K562 (cell line): Measurements from ENCODE around the gene ZCCHC17. TPM values are rescaled to one million over a fixed set of nuclear protein-coding genes. Genes with fewer than 3 reads are reported as not detected.

Experiments
- AFF4 ChIP-seq: sonication (generic); formaldehyde crosslinking; IDR thresholded peaks from 2 replicates; pipeline ENCODE4 v1.8.0; 2023; ENCODE audit warnings: mild to moderate bottlenecking, missing genetic modification reagents
- BCOR ChIP-seq: fragments of 450-650 bp; IDR thresholded peaks from 2 replicates; pipeline ENCODE4 v1.6.1; 2016
- ETS1 ChIP-seq: conservative IDR thresholded peaks from 2 replicates; pipeline ENCODE4 v1.6.1; 2011; ENCODE audit warnings: low read depth, mild to moderate bottlenecking, low read length; ENCODE audit not compliant: control insufficient read depth
- FOXK1 ChIP-seq: sonication (generic); formaldehyde crosslinking; IDR thresholded peaks from 2 replicates; pipeline ENCODE4 v1.8.0; 2022; ENCODE audit warnings: missing genetic modification reagents, mild to moderate bottlenecking, borderline replicate concordance
- HMGXB4 ChIP-seq: sonication (generic); formaldehyde crosslinking; IDR thresholded peaks from 2 replicates; pipeline ENCODE4 v1.8.1; 2023; ENCODE audit warnings: mild to moderate bottlenecking, missing genetic modification reagents
- JUN ChIP-seq, 2 experiments: sonication (generic) in 1 of 2; formaldehyde crosslinking in 1 of 2; IDR thresholded peaks; 2 replicates each; pipeline versions ENCODE4 v1.6.1 to v1.8.0; 2012 to 2022; ENCODE audit warnings: borderline replicate concordance in 2 of 2, mild to moderate bottlenecking in 2 of 2, improper control_type of control experiment in 1 of 2, low read depth in 1 of 2, low read length in 1 of 2, missing genetic modification reagents in 1 of 2
- KDM5B ChIP-seq: fragments of 200-600 bp; sonication (generic); IDR thresholded peaks from 2 replicates; pipeline ENCODE4 v1.6.1; 2012; ENCODE audit warnings: low read depth, mild to moderate bottlenecking, moderate library complexity, low read length, control low read depth, inconsistent platforms; ENCODE audit not compliant: insufficient replicate concordance
- KLF10 ChIP-seq: fragments of 250-450 bp; sonication (Bioruptor Pico); IDR thresholded peaks from 2 replicates; pipeline ENCODE4 v1.6.1; 2021; ENCODE audit warnings: matching md5 sums
- MCM3 ChIP-seq: fragments of 450-650 bp; IDR thresholded peaks from 2 replicates; pipeline ENCODE4 v1.6.1; 2016
- MXD1 ChIP-seq: fragments of 250-450 bp; sonication (Bioruptor Pico); IDR thresholded peaks from 2 replicates; pipeline ENCODE4 v1.8.0; 2021; ENCODE audit warnings: borderline replicate concordance, mild to moderate bottlenecking, moderate library complexity; ENCODE audit not compliant: poor library complexity, severe bottlenecking
- NFRKB ChIP-seq: fragments of 450-650 bp; IDR thresholded peaks from 2 replicates; pipeline ENCODE4 v1.6.1; 2016; ENCODE audit warnings: low read depth
- RHOXF2B ChIP-seq: fragments of 250-450 bp; sonication (Bioruptor Pico); conservative IDR thresholded peaks from 2 replicates; pipeline ENCODE4 v1.5.1; 2021
- TARDBP ChIP-seq: fragments of 450-650 bp; IDR thresholded peaks from 2 replicates; pipeline ENCODE4 v1.6.1; 2016
- YY1 ChIP-seq, 3 experiments: IDR thresholded peaks; 2 replicates each; pipeline ENCODE4 v1.6.1; 2011; ENCODE audit warnings: low read length in 2 of 3, mild to moderate bottlenecking in 2 of 3, moderate library complexity in 2 of 3, borderline replicate concordance in 1 of 3, control low read depth in 1 of 3, low read depth in 1 of 3; ENCODE audit not compliant: insufficient read depth in 3 of 3, insufficient replicate concordance in 2 of 3, control insufficient read depth in 1 of 3, insufficient read length in 1 of 3; ENCODE audit errors: extremely low read depth in 1 of 3
- ZNF197 ChIP-seq: fragments of 200-800 bp; sonication (Bioruptor generic); IDR thresholded peaks from 2 replicates; pipeline ENCODE4 v1.6.1; 2016; ENCODE audit warnings: low read depth, missing genetic modification characterization, missing compliant biosample characterization
- ZNF354B ChIP-seq: fragments of 250-450 bp; sonication (Bioruptor Pico); IDR thresholded peaks from 2 replicates; pipeline ENCODE4 v1.4.0; 2020
- ZNF511 ChIP-seq: sonication (generic); formaldehyde crosslinking; IDR thresholded peaks from 2 replicates; pipeline ENCODE4 v1.8.0; 2022; ENCODE audit warnings: mild to moderate bottlenecking, missing genetic modification reagents
- polyA plus RNA-seq, 8 experiments: library from polyadenylated mRNA; depleted of rRNA in 4 of 8; stranded (reverse) in 5 of 8; unstranded in 3 of 8; fragments of >200 nt; fragmentation: Nextera tagmentation in 2 of 8; fragmentation: Illumina TruSeq in 1 of 8; extraction: Ambion mirVana in 2 of 8; extraction: Trizol in 1 of 8; gene quantifications; 2 replicates each; pipeline versions ENCODE4 v1.2.1 to v1.2.3, GENCODE V29; 2011 to 2014; ENCODE audit warnings: inconsistent platforms in 1 of 8, missing spikeins in 1 of 8
- total RNA-seq, 7 experiments: library from RNA; depleted of rRNA in 6 of 7; stranded (reverse); fragments of >200 nt in 6 of 7; fragmentation: Illumina TruSeq in 2 of 7; extraction: Trizol in 2 of 7; gene quantifications; 2 replicates each; pipeline versions ENCODE4 v1.2.1 to v1.2.3, GENCODE V29; 2011 to 2021; ENCODE audit warnings: low replicate concordance in 1 of 7

The ZCCHC17 gene
- total and polyA plus RNA-seq, 9 of the 15 experiments (the other 6 are each of a cell fraction or from before 2014, with no cell fraction given): 46.9 to 150 (median 74.7) TPM

- peak; percentile 79 to 94 (median 93) for TF ChIP-seq YY1 (IDR thresholded peaks at IDR 0.05; ENCODE audit: borderline replicate concordance in 1 of 3, control insufficient read depth in 1 of 3, extremely low read depth in 1 of 3, insufficient read depth in 3 of 3, insufficient read length in 1 of 3, insufficient replicate concordance in 2 of 3, low read depth in 1 of 3, low read length in 2 of 3)
- TF ChIP-seq BCOR: 0 out of 2 replicates have a peak, but pooled peaks have one; percentile 17
- peak; percentile 71; the same call in 1 of the 2 replicates for TF ChIP-seq ZNF511 (CRISPR knock-in tag)
- no peak for TF ChIP-seq ZNF354B (CRISPR knock-in tag)
- 0 out of 2 replicates have a peak, but pooled peaks have one; percentile 7 for TF ChIP-seq ZNF197
- no peak for TF ChIP-seq TARDBP
- TF ChIP-seq JUN (IDR thresholded peaks at IDR 0.05; ENCODE audit: borderline replicate concordance, low read depth, low read length): peak; percentile 17; the same call in 1 of the 2 replicates
- TF ChIP-seq JUN (CRISPR knock-in tag; IDR thresholded peaks at IDR 0.05; ENCODE audit: borderline replicate concordance): no peak
- peak; percentile 98 for TF ChIP-seq KDM5B
- 0 out of 2 replicates have a peak, but pooled peaks have one; percentile 21 for TF ChIP-seq RHOXF2B (CRISPR knock-in tag)
- no peak for TF ChIP-seq MXD1
- TF ChIP-seq NFRKB: peak; percentile 99
- peak; percentile 96; the same call in 1 of the 2 replicates for TF ChIP-seq AFF4 (CRISPR knock-in tag)
- TF ChIP-seq KLF10 (CRISPR knock-in tag): no peak
- 0 out of 2 replicates have a peak, but pooled peaks have one; percentile 40 for TF ChIP-seq FOXK1 (CRISPR knock-in tag)
- TF ChIP-seq HMGXB4: 0 out of 2 replicates have a peak, but pooled peaks have one; percentile 23
- no peak for TF ChIP-seq MCM3
- TF ChIP-seq ETS1: peak; percentile 14; the same call in 1 of the 2 replicates
These were observed at the start of gene ZCCHC17, which contains the start of gene SNRNP40 (continued) for GRCh38 chr1:31296486-31297276.
